RKO (cell line): ENCODE measurements around the gene CNNM4.
A peak's percentile ranks its signal among the peaks of the same experiment; 100 is the strongest.

ENCODE experiments used
- DNase-seq: peaks from one replicate; pipeline ENCODE4 v3.0.0-alpha.2; 2016; ENCODE audit warnings: low spot score

Gene CNNM4

GRCh38 chr2:96832408-96832753, 71.7 kb downstream of the CNNM4 start:
- no peak for DNase-seq

DNA sequence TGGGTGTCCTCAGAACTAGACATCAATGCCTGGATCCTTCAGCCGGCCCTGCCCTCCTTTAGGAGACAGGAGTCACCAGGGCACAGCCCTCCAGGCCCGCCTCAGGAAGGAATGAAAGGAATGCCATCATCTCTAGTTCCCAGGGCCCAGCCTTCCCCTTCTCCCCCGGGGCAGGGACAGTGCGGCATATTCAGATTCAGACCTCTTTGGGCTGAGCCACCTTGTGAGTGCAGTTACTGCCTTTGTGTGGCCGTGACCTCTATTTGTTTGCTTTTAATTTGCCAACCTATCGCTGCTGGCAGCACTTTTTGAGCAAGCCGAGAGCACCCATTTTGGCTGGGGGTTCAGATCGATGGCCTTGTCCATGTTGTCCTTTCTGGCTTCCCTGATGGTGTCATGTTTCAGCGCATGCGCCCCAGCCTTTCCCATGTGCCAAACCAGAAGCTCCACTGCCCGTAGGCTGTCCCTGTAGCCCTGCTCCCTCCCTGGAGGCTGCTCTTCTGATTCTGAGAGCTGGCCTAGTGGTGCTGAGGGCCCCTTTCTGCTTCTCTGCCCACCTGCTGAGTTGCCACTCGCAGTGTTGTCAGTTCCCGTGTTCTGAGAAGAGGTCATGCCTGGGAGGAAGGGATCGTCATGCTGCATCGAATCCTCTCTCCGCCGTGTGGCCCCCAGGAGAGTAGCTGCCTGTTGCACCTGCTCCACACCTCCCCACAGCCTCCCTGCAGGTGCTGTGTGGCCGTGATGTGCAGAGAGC, 72.2 kb downstream of the CNNM4 start:
- DNase-seq = no peak

DNA sequence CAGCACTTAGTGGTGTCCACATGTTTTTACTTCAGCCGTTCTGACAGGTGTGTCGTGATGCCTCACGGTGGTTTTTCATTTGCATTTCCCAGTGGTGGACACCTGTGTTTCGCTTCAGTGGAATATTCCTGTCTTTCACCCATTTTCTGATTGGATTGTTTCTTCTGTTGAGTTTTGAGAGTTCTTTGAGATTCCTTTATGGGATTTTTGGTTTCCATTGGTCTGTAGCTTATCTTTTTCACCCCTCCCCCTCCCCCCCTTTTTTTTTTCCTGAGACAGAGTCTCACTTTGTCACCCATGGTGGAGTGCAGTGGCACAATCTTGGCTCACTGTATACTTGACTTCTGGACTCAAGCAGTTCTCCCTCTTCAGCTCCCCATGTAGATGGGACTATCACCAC, 75.1 kb downstream of the CNNM4 start:
- no peak for DNase-seq

GRCh38 chr2:96837575-96837974, 76.9 kb downstream of the CNNM4 start:
- DNase-seq = no peak

GRCh38 chr2:96838345-96839292, 77.9 kb downstream of the CNNM4 start:
- DNase-seq = no peak

DNA sequence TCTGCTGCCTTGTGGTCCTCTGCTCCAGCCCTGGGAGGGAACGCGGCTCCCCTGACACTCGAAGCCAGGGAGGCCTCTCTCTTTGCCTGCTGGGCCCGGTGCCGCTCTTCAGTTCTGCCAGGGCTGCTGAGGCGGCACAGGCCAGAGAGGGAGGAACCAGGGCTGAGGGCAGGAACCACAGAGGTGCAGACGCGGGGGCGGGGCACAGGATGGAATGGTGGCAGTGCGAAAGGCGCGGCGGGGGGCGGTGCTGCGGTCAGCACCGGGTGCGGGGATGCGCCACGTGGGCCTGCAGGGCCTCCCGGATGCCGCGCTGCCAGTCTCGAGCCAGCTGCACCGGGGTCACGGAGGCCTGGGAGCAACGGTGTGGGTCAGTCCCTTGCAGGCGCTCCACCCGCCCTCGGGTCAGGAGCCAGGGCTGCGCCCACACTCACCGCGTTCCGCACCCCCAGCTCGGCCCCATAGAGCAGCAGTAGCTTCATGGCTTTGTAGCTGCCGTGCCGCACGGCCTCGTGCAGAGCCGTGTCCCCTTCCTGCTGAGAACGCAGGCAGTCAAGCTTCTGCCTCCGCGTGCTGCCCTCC, 78.7 kb downstream of the CNNM4 start:
- DNase-seq = no peak

DNA sequence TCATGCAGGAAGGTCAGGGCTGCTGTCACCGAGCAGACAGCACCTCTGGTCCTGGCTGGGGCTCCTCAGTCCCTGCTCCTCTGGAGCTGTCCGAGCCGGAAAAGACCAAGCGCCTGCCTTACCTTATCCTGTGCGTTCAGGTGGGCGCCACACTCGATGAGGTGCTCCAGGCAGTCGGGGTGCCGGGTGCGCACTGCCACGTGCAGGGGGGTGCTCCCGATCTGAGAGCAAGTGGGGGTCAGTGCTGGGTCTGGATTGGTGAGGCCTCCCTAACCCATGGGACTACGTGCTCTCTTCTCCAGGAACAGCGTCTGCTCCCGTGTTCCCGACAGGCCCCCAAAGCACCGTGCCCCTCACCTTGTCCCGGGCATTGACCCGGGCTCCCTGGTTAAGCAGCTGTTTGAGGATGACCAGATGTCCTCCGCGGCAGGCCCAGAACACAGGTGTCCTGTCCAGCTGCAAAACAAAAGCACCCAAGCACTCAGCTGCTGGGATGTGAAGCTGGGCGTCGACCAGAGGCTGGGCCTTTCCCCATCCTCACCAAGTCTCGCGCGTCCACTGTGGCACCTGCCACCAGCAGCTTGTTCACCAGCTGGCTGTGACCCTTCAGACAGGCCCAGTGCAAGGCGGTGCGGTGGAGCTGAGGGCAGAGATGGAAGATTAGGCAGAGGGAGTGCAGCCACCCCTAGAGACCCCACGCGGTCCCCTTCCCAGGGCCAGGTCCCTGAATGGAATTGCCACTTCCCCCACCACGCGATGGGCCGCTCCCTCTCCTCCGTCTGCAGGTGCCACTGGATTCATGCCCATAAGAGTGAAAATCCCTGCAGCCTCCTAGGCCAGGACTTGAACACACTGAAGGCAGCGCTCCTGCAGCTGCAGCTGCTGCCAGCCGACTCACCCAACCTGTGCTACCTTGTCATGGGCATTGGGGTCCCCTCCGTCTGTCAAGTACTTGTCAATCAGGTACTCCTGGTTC, 79.5 kb downstream of the CNNM4 start:
- no peak for DNase-seq

DNA sequence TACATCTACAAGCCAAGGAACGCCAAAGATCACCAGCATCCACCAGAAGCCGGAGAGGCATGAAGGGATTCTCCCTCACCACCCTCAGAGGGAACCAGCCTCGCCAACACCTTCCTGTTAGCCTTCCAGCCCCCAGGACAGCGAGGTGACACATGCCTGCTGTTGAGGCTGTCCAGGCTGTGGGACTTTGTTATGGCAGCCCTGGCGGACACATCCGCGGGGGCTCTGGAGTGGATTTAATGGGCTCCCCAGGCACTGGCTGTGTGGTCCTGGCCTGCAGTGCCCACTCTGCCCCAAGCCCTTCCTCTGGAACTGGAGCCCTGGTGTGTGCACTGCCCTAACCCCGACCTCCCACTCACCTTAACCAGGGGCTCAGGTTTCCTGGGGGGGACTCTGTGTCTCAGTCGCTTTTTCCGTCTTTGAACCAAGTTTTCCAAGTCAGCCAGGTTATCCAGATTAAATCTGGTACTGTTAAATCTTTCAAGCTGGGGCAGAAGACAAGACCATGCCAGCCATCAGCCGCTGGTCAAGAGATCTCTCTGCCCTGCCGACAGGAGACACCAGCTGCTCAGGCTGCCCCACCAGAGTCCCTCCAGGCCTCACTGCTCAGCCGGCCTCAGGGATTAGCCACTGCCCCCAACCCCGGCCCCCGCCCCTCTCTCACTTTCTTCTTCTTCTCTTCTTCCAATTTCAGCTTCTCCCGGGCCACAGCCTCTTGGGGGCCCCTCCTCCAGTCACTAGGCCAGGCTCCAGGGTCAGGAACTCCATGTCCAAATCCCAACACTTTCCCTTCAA, 81.2 kb downstream of the CNNM4 start:
- no peak for DNase-seq

DNA sequence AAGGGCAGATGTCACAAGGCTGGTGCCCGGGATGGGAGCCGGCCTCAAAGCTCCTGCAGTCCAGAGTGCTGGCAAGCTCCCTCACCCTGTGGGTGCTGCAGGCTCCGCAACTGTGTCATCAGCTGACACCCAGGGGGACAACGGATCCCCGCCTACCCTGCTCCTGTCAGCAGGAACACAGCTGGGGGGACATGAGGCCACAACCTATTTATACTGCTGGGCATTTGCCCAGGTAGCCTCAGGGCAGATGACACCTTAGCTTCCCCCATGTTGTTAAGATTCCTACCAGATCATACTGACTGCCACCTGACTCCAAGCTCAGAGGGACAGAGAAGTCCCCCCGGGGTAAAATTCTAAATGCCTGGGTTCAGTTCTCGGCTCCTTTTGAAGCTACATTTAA, 81.9 kb downstream of the CNNM4 start:
- no peak for DNase-seq

GRCh38 chr2:96843538-96844268, 83.0 kb downstream of the CNNM4 start, which contains the start of gene ANKRD23:
Gene ANKRD23, minus strand, starts transcription at chr2:96844021. Its CDS starts 29 bp downstream, at chr2:96843992.
- no peak for DNase-seq

GRCh38 chr2:96844405-96844808, 83.7 kb downstream of the CNNM4 start:
- no peak for DNase-seq

DNA sequence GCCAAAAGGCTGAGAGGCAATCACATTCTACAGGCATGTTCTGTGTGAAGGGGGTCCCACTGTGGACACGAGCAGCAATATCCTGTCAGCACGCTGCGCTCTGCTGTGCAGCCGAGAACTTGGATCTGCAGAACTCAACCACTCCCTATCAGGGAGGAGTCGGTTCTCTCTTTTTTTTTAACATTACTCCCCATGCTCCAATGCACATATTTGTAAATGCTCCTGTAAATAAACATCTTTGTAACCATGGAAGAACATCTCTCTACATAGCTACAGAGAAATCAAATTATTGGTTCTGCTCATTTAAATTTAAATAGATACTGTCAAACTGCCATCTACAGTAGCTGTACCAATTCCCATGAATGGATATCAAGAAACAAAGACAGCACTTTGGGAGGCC, 86.1 kb downstream of the CNNM4 start:
- no peak for DNase-seq

DNA sequence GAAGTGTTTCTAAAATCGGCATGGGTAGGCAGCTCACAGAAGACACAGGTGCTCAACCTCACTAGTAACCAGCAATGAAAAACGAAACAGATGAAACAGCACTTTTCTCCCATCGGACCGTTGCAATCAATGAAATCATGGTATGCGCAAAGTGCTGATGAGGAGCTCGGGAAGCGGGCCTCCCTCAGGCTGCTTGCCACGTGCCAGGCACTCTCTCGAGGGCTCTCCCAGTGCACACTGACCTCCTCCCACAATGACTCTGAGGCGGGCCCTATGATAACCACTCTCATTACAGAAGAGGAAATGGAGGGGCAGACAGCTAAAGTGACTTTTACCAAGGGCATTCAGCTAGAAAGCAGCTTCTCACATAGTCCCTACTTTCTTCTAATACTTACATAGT, 86.9 kb downstream of the CNNM4 start:
- DNase-seq = no peak

DNA sequence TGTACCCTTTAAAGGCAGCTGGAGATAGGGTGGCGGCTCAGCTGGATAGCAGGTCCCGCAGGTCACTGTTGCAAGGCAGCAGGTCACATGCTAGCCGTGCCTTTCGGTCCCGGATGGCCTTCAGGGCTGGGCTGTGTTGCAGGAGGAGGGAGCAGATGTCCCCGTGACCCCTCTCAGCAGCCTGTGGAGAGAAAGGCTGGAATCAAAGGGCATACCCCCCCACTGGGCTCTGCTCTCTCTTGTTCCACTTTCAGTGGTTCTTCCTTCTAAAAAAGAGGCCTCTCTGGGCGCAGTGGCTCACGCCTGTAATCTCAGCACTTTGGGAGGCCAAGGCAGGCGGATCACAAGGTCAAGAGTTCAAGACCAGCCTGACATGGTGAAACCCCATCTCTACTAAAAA, 87.6 kb downstream of the CNNM4 start:
- no peak for DNase-seq

DNA sequence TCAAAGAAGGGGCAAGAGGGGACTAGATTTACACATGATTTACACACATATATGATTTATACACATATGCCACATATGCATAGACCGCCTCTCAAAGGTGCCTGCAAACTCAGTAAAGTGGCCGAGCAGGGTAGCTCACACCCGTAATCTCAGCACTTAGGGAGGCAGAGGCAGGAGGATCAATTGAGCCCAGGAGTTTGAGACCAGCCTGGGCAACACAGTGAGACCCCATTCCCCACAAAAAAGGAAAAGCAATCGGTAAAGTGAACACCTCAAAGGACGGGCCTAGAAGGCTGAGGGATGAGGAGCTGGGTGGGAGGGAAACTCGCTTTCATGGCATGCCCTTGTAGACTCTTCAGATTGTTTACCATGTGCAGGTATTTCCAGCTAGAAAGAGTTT, 92.0 kb downstream of the CNNM4 start:
- DNase-seq = no peak

DNA sequence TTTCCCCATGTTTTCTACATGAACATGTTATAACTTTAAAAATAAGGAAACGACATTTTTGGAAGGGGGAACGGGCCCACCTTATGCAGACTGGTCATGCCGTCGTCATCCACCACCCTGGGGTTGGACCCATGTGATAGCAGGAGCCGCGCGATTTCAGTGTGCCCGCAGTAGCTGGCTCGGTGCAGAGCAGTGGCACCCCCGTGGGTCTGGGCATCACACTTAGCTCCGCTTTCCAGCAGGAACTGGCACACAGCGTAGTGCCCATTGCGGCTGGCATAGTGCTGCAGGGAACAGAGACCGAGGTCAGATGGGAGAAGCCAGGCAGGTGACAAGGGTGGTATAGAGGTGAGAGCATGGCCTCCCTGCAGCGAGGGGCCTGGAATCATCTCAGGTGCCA, 92.6 kb downstream of the CNNM4 start:
- DNase-seq = no peak

GRCh38 chr2:96856776-96857666, 96.3 kb downstream of the CNNM4 start:
- peak; percentile 79 for DNase-seq

DNA sequence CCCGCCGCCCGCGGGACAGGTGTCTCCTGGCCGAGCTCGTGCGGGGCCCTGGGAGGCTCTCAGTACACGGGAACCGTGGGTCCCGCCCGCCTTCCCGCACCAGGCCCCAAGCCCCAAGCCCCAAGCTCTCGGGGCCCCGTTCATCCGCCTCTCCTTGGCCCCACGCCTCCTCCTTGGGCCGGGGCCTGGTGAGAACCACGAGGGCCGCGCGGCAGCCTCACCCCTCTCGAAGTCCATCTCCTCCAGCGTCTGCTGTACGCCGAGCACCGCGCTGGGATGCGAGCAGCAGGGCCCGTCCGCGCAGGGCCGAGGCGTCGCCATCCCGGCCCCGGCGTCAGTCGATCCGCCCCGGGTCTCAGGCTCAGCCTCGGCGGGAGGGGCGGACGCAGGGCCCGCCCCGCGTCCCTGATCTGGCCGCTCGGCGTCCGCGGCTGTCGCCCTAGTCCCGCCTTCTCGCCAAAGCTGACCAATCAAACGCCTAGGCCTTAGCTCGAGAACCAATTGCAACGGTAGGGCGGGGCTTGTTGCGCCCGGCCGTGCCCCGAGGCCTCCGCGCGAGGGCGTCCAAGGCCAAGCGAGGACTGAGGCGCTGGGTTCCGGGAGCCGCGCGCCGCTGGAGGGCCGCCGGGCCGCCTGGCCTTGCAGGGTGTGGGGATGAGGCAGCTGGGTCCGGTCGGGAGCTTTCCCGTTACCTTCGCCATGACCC, 97.1 kb downstream of the CNNM4 start, which contains the start of gene ANKRD39:
Gene ANKRD39 (minus strand): TSS at position 350 of the 706 bp plus-strand sequence. CDS start 29 bp downstream, at position 321.
- peak; percentile 96 for DNase-seq
